A549 treated with AZD2906 at 1 μM for 4 hours (cell line): ENCODE data around the gene MRPL46. TPM values are rescaled to one million over a fixed set of nuclear protein-coding genes. Genes with fewer than 3 reads are reported as not detected.

ENCODE experiments used
- total RNA-seq: library from RNA; stranded (reverse); fragments of 200-300 nt; extraction: Qiagen RNA extraction; gene quantifications from 5 replicates; pipeline ENCODE4 v1.2.3, GENCODE V29; 2022

Gene MRPL46
- total RNA-seq: 51.4 to 62.4 TPM (median 58.0 TPM) in 5 replicates

GRCh38 chr15:88467073-88467934, at the start of gene MRPL46, which contains the start of gene MRPS11:
TSS of gene MRPL46 (minus strand) at chr15:88467388. CDS start at chr15:88467377, 11 bp downstream.
TSS of gene MRPS11 (plus strand) at chr15:88467708. CDS start at chr15:88467718, 10 bp downstream.

Other genes with a start within 250 kb of the MRPL46 start
- 18.4 to 24.5 TPM (median 20.3 TPM) in 5 replicates for gene NTRK3, start 210.6 kb downstream of the MRPL46 start, total RNA-seq
- 90.1 to 122 TPM (median 109 TPM) in 5 replicates for gene MRPS11, start 320 bp upstream of the MRPL46 start, total RNA-seq
- 5.4 to 6.6 TPM (median 6.1 TPM) in 5 replicates for gene DET1, start 79.3 kb upstream of the MRPL46 start, total RNA-seq
- gene AEN, start 154.0 kb upstream of the MRPL46 start, total RNA-seq: 68.5 to 91.7 TPM (median 79.0 TPM) in 5 replicates
- 39.0 to 44.4 TPM (median 41.2 TPM) in 5 replicates for gene ISG20, start 171.6 kb upstream of the MRPL46 start, total RNA-seq